HG03095 (cell line): Measurements from ENCODE around the gene RUNX2.

Experiments used
- ATAC-seq: cut with Tn5 transposase; IDR thresholded peaks from one replicate; pipeline ENCODE4 v1.9.1; 2021; ENCODE audit warnings: moderate library complexity; ENCODE audit not compliant: unreplicated experiment

Gene RUNX2

GRCh38 chr6:45509426-45509825, 181.3 kb downstream of the RUNX2 start:
- no peak for ATAC-seq

DNA sequence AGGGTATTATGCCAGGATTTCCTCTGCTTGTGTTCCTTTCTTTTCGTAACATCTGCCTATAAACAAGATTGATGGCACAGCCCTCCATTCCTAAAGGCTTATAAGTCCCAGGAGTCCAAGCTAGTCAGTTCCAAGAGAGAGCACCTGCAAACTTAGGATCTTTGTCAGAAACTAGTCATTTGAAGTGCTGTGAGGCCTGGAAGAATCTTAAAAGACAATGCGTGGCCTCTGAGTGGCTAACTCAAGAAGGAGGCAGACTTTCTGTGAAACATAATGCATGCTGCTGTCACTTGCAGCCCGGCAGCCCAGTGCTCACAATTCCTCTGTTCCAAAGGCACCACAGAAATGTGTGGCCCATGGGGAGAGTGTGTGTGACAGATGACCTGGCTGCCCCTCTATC, 184.6 kb downstream of the RUNX2 start:
- ATAC-seq: no peak

DNA sequence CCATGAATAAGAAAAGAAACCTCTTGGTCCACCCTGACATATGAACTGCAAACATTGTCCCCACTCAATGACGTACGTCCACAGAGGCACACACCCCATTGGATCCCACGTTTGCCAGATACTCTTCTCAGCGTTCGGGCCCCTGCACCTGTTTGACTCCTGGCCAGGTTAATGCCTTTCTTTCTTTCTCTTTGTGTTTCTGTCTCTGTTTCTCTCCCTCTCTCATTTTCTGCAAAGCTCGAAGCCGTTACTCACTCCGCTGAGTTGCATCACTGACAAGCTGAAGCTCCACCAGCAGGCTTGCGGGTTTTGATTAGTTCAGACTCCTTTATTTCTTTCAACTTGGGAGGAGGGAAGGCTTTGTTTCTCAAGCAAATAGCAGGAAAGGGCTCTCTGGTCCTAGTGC, 185.1 kb downstream of the RUNX2 start:
- ATAC-seq: no peak

DNA sequence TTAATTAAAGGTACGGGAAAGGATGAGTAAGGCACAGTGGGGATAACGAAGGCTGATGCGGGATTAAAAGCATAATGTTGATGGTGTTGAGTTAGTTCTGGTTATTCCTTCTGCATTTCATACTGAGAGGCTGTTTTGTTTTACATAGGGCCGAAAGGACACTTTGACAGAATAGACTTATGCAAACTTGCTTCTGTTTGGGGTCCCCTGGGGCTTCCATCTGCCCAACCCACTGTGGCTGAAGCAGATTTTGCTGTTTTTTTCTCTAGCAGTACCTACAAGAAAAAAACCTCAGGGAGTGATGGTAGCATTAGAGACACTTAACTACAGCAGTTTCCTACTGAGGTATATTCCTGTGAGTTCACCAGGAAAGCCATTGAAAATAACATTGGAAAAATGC, 185.7 kb downstream of the RUNX2 start:
- ATAC-seq: no peak

- ATAC-seq: no peak
Measured at GRCh38 chr6:45514454-45515230, 186.5 kb downstream of the RUNX2 start.

GRCh38 chr6:45518013-45518720, 190.0 kb downstream of the RUNX2 start:
- ATAC-seq: no peak

- no peak for ATAC-seq
Measured at GRCh38 chr6:45521226-45521625, 193.1 kb downstream of the RUNX2 start.

DNA sequence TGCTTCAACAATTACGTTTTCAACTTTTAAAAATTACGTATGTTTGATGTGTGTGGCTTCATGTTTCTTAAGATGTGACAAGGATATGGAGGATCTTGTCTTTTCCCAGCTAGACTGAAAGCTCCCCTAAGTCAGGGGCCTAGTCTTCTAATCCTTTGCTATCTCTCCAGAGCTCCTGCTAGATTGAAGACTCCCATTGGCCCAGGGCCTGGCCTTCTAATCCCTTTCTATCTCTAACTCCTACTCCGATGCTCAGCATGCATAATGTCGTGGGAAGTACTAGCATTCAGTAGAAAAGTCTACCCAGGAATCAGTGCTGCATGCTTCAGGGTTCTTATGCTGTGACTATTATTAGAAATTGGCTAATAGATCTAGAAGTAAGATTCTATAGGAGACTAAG, 194.4 kb downstream of the RUNX2 start:
- ATAC-seq: no peak

- ATAC-seq: no peak
Measured at GRCh38 chr6:45527210-45527609, 199.1 kb downstream of the RUNX2 start.

- no peak for ATAC-seq
Measured at GRCh38 chr6:45531999-45532595, 204.0 kb downstream of the RUNX2 start.

- ATAC-seq: no peak
Measured at GRCh38 chr6:45532721-45533210, 204.6 kb downstream of the RUNX2 start.

DNA sequence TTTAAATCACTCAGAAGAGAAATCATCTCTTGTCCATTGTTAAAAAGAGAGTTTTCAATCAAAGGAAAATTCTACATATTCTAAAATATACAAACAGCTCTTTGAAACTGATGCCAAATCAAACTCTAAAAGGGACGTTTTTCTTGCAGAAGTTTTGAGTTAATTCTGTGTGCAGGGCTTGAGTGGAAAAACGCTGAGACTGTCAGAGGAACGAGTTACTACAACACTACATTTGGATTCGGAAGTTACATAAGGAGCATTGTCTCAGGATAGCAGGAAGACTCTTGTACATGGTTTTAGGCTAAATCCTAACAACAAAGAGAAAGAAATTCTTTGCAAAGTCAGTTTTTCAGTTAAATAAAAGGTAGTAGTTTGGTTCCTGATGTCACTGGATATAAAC, 205.3 kb downstream of the RUNX2 start:
- ATAC-seq: no peak

- no peak for ATAC-seq
Measured at GRCh38 chr6:45535933-45536332, 207.8 kb downstream of the RUNX2 start.

DNA sequence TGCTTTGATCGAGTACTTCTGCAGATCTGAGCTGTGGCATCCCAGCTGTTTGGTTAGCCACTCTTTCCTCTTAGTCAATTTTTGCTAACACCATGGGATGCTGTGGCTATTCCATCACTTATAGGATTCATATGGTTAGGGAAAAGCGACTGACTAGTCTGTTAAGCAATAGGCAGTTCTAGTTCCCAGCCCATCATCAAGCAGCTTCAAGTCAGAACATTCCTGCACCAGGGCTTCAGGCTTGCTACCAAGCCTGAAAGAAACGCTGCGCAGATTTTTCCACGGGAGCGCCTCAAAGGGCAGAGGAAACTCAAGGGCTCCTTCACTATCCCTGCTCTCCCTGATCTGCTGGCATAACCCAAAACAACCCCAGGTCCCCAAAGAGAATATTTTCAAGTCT, 209.4 kb downstream of the RUNX2 start:
- no peak for ATAC-seq

- no peak for ATAC-seq
Measured at GRCh38 chr6:45538641-45539547, 210.8 kb downstream of the RUNX2 start.

DNA sequence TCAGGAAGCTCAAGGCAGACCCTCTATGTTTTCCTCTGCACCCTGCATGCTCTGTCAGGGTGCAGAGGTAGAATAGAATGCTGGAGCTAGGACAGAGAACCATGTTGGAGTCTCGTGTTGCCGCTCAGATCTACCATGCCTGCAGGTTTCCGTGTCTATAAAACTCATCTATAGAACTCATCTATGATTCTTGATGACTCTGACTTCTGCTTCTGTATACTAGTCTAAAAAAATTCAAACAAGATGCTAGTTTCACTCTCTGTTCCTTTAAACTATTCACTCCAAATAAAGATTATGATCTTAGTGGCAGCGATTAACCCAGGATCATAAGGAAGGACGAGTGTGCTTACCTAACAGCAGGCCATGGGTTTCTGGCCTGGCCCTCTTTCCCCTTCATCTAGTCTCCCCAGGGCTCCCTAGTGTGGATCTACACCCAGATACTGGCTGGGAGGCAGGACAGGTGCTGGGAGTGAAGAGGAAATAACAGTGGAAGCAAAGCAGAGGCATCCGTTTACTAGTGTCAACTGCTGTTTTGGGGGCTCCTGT, 212.3 kb downstream of the RUNX2 start:
- ATAC-seq: no peak

GRCh38 chr6:45541934-45542333, 213.8 kb downstream of the RUNX2 start:
- ATAC-seq: no peak

- ATAC-seq: no peak
Measured at GRCh38 chr6:45543298-45544235, 215.4 kb downstream of the RUNX2 start.

- no peak for ATAC-seq
Measured at GRCh38 chr6:45545416-45545815, 217.3 kb downstream of the RUNX2 start.
